Activated CD8-positive, alpha-beta T cell treated with anti-CD3 and anti-CD28 coated beads, Interleukin-2, amount 10 ng/mL, durations not matched to agents 7 days and 5 days (primary cell): Measurements from ENCODE around the gene PRKD1. TPM values are rescaled to one million over a fixed set of nuclear protein-coding genes. Genes with fewer than 3 reads are reported as not detected.

Source experiments
- ATAC-seq: fragments of 150-1000 bp; cut with Tn5 transposase; one replicate; pipeline ENCODE4 v1.10.0; 2021; ENCODE audit warnings: moderate library complexity
- CTCF ChIA-PET: fragments of 350-600 bp; sonication (Branson Sonifier 250); formaldehyde crosslinking; loops from one replicate; lab custom pipeline; 2021; ENCODE audit warnings: antibody characterized with exemption; lab: Charles Lee
- POLR2A ChIA-PET: fragments of 350-600 bp; sonication (Branson Sonifier 250); formaldehyde crosslinking; loops from one replicate; lab custom pipeline; 2021; ENCODE audit warnings: antibody characterized with exemption; lab: Charles Lee
- DNase-seq: peaks from one replicate; pipeline ENCODE4 v3.0.0-alpha.2; 2020
- H3K27ac Mint-ChIP-seq: one replicate; pipeline ENCODE4 v1.8.0; 2021; ENCODE audit warnings: mild to moderate bottlenecking, mixed read lengths
- H3K27me3 Mint-ChIP-seq: one replicate; pipeline ENCODE4 v1.8.0; 2021; ENCODE audit warnings: low read depth, mixed read lengths
- H3K36me3 Mint-ChIP-seq: one replicate; pipeline ENCODE4 v1.8.0; 2021; ENCODE audit warnings: low read depth, mixed read lengths
- H3K4me1 Mint-ChIP-seq: one replicate; pipeline ENCODE4 v1.8.0; 2021; ENCODE audit warnings: low read depth, mixed read lengths
- H3K4me3 Mint-ChIP-seq: one replicate; pipeline ENCODE4 v1.8.0; 2021; ENCODE audit warnings: mild to moderate bottlenecking, mixed read lengths
- H3K9me3 Mint-ChIP-seq: one replicate; pipeline ENCODE4 v1.8.0; 2022; ENCODE audit warnings: mixed read lengths; ENCODE audit not compliant: insufficient read depth
- total RNA-seq, 2 experiments: library from RNA; stranded (reverse); gene quantifications; one replicate each; pipeline ENCODE4 v1.2.3, GENCODE V29; 2021

Gene PRKD1
- total RNA-seq, 2 experiments from 2014 or later, result not detected

DNA sequence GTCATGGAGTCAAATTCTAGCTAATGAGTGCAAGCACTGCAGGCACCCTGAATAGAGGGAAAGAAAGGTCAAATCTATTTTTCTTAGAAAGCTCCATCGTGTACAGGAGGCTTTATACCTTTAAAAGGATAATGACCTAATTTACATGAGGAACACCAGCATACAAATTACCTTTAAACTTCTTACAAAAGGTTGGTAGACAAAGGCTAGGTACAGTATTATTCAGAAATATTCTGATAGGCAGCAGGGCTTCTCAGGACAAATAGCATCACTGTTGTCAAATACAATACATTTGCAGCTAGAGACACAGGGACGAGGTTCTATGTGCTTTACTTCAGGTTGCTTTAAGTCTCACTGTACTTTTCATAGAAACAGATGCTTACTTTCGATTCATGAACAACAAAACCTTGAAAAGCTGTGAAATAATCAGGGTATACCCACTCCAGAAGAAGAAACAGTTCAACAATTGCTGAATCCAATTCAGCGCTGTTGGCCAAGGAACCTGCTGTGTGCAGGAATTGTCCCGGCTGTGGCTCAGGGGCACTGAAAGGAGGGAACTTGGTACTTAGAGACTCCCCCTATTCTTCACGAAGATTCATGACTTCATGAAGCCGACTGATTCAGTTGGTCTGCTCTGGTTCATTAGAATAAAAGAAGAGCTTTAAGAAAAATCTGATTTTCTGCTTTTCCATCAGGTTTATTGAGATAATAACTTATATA, 252.9 kb downstream of the PRKD1 start:
- DNase-seq, result no peak
- Mint-ChIP-seq H3K27me3 (no peaks in the 10 kb centered on the region), H3K4me1 (no peaks in the 10 kb centered on the region), H3K36me3 (no peaks in the 10 kb centered on the region), H3K9me3 (no peaks in the 10 kb centered on the region), H3K27ac (no peak overlapping the region), H3K4me3 (no peak overlapping the region)
- ChIA-PET CTCF (no interaction called here), POLR2A (no interaction called here)
- ATAC-seq, result no peak

DNA sequence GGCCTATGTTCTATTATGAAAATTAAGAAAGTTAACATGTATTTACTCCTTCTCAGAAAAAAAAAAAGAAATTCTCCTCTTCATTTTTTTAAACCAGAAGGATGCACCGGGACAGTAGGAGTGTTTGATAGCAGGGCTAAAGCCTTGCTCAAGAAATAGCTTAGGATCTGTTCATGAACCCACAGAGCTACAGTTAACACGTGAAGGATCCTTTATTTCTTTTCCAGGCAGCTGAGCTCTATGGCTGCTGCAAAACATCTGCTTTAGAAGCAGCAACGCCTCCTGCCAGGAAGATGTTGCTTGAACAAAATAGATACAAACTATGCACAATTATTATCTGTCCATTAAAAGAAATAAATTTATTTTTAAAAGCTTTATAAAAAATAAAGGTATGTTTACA, 254.8 kb downstream of the PRKD1 start:
- H3K27me3 Mint-ChIP-seq, result no peaks in the 10 kb centered on the region
- POLR2A ChIA-PET, result no interaction called here
- no peaks in the 10 kb centered on the region for H3K36me3 Mint-ChIP-seq
- no peaks in the 10 kb centered on the region for H3K9me3 Mint-ChIP-seq
- H3K27ac Mint-ChIP-seq, result no peak overlapping the region
- CTCF ChIA-PET, result no interaction called here
- no peak overlapping the region for H3K4me3 Mint-ChIP-seq
- no peaks in the 10 kb centered on the region for H3K4me1 Mint-ChIP-seq
- DNase-seq, result no peak
- ATAC-seq, result no peak

DNA sequence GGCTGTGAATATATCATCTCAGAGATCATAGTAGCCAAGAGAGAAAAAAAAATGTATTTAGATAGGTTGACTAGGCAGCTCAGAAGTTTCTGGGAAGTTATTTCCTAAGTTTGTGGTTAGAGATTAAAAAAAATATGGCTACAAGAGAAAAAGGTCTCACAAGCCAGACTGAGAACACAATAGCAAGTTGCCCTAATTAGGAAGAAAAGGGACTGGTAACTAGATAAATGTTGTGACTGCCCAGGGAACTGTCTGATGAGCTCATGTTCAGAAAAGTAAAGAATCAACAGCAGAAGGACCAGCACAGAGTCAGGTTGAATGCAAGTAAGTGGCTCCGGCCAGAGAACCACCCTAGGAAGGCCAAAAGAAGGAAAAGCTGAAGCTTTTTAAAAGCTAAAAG, 256.6 kb downstream of the PRKD1 start:
- ATAC-seq (no peak), DNase-seq (no peak)
- CTCF ChIA-PET, result no interaction called here
- Mint-ChIP-seq H3K27me3 (no peaks in the 10 kb centered on the region), H3K36me3 (no peaks in the 10 kb centered on the region), H3K4me3 (no peak overlapping the region), H3K27ac (no peak overlapping the region), H3K9me3 (no peaks in the 10 kb centered on the region), H3K4me1 (no peaks in the 10 kb centered on the region)
- POLR2A ChIA-PET, result no interaction called here

DNA sequence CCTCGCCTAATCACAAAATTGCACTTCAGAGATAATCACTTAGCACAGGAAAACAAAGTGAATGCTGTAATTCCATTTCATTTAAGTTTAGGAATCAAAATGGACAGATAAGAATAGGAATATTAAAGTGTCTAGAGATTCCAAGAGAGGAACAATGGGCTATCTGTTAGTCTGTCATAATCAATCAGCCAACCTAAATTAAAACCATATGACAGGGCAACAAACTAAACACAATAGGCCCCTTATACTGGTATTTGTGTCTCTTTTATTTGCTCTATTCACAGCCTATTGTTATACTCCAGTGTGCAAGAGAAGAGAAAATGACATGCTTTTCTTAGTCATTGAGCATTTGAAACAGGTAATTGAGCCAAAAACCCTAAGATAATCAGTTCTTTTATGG, 259.4 kb downstream of the PRKD1 start:
- ATAC-seq (no peak), DNase-seq (no peak)
- no peaks in the 10 kb centered on the region for H3K27me3 Mint-ChIP-seq
- no peaks in the 10 kb centered on the region for H3K4me1 Mint-ChIP-seq
- peaks cover 4% of the 10 kb centered on the region for H3K9me3 Mint-ChIP-seq
- POLR2A ChIA-PET, result no interaction called here
- no peak overlapping the region for H3K27ac Mint-ChIP-seq
- H3K4me3 Mint-ChIP-seq, result no peak overlapping the region
- no peaks in the 10 kb centered on the region for H3K36me3 Mint-ChIP-seq
- CTCF ChIA-PET, result no interaction called here

DNA sequence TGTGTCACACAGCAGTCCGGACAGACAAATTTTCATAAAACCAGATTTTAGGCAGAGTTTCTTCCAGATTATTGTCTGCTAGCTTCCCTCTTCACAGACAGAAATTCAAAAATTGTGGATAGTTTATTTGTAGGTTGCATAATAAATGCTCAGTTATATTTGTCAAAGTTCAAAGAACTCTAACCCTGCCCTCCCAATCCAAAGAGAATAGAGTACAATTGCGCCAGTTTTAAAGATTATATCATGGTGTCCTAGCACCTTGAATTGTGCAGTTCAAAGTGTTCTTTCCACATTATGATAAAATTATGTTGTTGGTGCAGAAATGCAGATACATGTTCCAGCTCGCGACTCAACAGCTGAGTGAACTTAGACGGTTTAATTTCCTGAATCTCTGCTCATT, 263.1 kb downstream of the PRKD1 start:
- H3K4me1 Mint-ChIP-seq, result no peaks in the 10 kb centered on the region
- H3K4me3 Mint-ChIP-seq, result no peak overlapping the region
- no peaks in the 10 kb centered on the region for H3K27me3 Mint-ChIP-seq
- CTCF ChIA-PET, result no interaction called here
- peaks cover 8% of the 10 kb centered on the region for H3K9me3 Mint-ChIP-seq
- no peak overlapping the region for H3K27ac Mint-ChIP-seq
- no peak for DNase-seq
- no peak for ATAC-seq
- H3K36me3 Mint-ChIP-seq, result no peaks in the 10 kb centered on the region
- POLR2A ChIA-PET, result no interaction called here

GRCh38 chr14:29663281-29663801, 264.3 kb downstream of the PRKD1 start:
- H3K36me3 Mint-ChIP-seq, result no peaks in the 10 kb centered on the region
- H3K9me3 Mint-ChIP-seq, result peaks cover 8% of the 10 kb centered on the region
- H3K4me3 Mint-ChIP-seq, result no peak overlapping the region
- no peak for ATAC-seq
- no peak overlapping the region for H3K27ac Mint-ChIP-seq
- no peaks in the 10 kb centered on the region for H3K4me1 Mint-ChIP-seq
- POLR2A ChIA-PET, result no interaction called here
- CTCF ChIA-PET, result no interaction called here
- no peak for DNase-seq
- no peaks in the 10 kb centered on the region for H3K27me3 Mint-ChIP-seq

DNA sequence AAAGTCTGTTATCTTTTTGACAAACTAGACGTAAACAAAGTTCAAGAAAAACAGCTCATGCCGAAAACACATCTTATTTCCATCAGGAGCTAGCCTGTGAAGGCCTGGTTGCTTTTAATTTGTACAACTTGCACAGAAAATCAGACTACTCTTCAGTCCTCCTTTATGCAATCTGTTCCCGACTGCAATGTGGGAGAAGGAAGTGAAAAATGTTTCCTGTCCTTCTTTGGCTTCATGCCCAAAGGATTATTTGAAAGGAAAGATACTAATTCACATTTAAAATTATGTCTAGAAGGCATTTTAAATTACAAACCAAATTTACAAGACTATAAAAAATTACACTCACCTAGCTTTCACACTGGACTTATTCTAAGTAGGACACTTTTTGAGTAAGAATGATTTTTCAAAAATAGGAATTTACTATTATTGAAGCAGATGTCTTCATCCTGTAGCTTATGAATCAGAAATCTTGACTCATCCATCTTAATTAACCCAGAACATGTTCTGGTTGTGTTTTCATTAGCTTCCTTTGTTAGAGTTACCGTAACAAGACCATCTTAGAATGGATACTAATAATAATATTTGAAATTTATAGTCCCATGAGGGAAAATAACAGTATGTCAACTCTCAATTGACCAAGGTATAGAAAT, 272.6 kb downstream of the PRKD1 start:
- POLR2A ChIA-PET, result no interaction called here

GRCh38 chr14:29653303-29653702, 274.3 kb downstream of the PRKD1 start:
- Mint-ChIP-seq H3K4me3 (no peak overlapping the region), H3K36me3 (no peaks in the 10 kb centered on the region), H3K27ac (no peak overlapping the region), H3K4me1 (no peaks in the 10 kb centered on the region), H3K9me3 (peaks cover 22% of the 10 kb centered on the region), H3K27me3 (no peaks in the 10 kb centered on the region)
- POLR2A ChIA-PET, result no interaction called here
- no peak for ATAC-seq
- CTCF ChIA-PET, result no interaction called here
- DNase-seq, result no peak

More for the DNA sequence above, 272.6 kb downstream of the PRKD1 start:
- Mint-ChIP-seq H3K9me3 (peaks cover 13% of the 10 kb centered on the region), H3K4me1 (no peaks in the 10 kb centered on the region), H3K4me3 (no peak overlapping the region), H3K27me3 (no peaks in the 10 kb centered on the region), H3K36me3 (no peaks in the 10 kb centered on the region), H3K27ac (no peak overlapping the region)
- DNase-seq (no peak), ATAC-seq (no peak)
- CTCF ChIA-PET, result no interaction called here

DNA sequence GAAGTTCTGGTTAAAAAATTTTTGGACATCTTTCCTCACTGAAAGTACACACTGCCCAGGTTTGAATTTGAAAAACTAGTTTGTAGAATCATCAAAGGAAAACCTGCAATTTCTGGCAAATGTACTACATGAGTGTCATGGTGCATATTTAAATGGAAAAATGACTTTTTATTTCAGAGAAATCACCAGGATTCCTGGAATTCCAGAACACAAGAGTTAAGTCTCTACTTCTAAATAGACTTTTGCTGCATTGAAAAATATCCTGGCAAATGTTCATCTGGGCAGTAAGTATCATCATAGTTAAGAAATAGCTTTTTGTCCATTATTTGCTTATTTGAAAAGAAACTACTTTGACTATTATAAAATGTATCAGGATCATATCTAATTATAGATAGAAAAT, 275.1 kb downstream of the PRKD1 start:
- ChIA-PET POLR2A (no interaction called here), CTCF (no interaction called here)
- no peak for DNase-seq
- ATAC-seq, result no peak
- Mint-ChIP-seq H3K36me3 (no peaks in the 10 kb centered on the region), H3K9me3 (peaks cover 28% of the 10 kb centered on the region), H3K4me3 (no peak overlapping the region), H3K27ac (no peak overlapping the region), H3K4me1 (no peaks in the 10 kb centered on the region), H3K27me3 (no peaks in the 10 kb centered on the region)

DNA sequence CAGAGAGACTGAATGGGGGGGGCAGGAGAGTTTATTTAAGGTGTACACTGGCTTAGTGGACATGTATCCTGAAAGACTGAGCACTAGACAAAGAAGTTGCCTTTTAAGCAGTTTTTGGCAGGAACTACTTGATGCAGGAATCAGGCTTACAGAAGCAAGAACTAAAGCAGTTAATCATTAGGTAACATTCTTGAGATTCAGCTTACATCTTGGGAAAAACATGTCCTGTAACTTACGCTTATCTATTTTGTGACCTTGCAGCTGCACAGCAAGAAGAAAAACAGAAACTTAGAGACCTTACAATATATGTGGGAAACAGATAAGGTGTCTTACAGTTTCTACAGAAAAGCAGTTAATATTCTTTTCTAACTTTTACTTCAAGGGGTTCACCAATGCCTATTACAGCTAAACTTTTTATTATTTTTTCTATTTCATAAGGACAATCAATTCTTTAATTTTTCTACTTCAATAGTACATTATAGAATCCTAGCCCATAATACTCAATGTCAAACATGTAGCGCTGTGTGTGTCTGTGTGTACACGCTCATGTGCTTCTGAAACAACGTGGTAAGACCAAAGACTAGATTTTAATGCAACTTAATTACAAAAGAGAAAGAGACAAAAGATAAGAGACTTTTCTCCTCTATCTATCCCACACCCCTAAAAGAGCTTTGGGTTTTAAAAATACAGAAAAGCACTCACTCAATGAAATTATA, 276.9 kb downstream of the PRKD1 start:
- POLR2A ChIA-PET, result no interaction called here
- Mint-ChIP-seq H3K9me3 (peaks cover 33% of the 10 kb centered on the region), H3K27me3 (no peaks in the 10 kb centered on the region), H3K36me3 (no peaks in the 10 kb centered on the region), H3K4me3 (no peak overlapping the region), H3K27ac (no peak overlapping the region), H3K4me1 (no peaks in the 10 kb centered on the region)
- CTCF ChIA-PET, result no interaction called here
- ATAC-seq, result no peak
- no peak for DNase-seq

- CTCF ChIA-PET, result no interaction called here
- no peak for ATAC-seq
- Mint-ChIP-seq H3K4me3 (no peak overlapping the region), H3K36me3 (no peaks in the 10 kb centered on the region), H3K9me3 (peaks cover 36% of the 10 kb centered on the region), H3K4me1 (no peaks in the 10 kb centered on the region), H3K27ac (no peak overlapping the region), H3K27me3 (no peaks in the 10 kb centered on the region)
- no peak for DNase-seq
- POLR2A ChIA-PET, result no interaction called here
Observed at GRCh38 chr14:29649170-29649569, 278.5 kb downstream of the PRKD1 start.

GRCh38 chr14:29648045-29648444, 279.6 kb downstream of the PRKD1 start:
- no peaks in the 10 kb centered on the region for H3K4me1 Mint-ChIP-seq
- no peaks in the 10 kb centered on the region for H3K27me3 Mint-ChIP-seq
- POLR2A ChIA-PET, result no interaction called here
- CTCF ChIA-PET, result no interaction called here
- H3K9me3 Mint-ChIP-seq, result peaks cover 38% of the 10 kb centered on the region
- no peaks in the 10 kb centered on the region for H3K36me3 Mint-ChIP-seq
- ATAC-seq, result no peak
- H3K4me3 Mint-ChIP-seq, result no peak overlapping the region
- no peak for DNase-seq
- H3K27ac Mint-ChIP-seq, result no peak overlapping the region
